ENCODE data around the gene SMAD5.

SMAD5 gene

GRCh38 chr5:136225796-136226195 is 93.2 kb downstream of the SMAD5 start:
- Histone ChIP-seq H3K27me3 (ENCODE audit: control insufficient read depth, insufficient read depth, low read length) (peaks cover 5% of the 10 kb centered on the region; the same call in 1 of the 2 replicates), H3K27ac (ENCODE audit: low read depth, low read length) (no peak overlapping the region), H3K4me3 (ENCODE audit: low read depth, low read length) (no peak overlapping the region), H3K9ac (ENCODE audit: low read depth, low read length) (no peak overlapping the region), H3K9me3 (ENCODE audit: control insufficient read depth, insufficient read depth, low read length) (peaks cover 3% of the 10 kb centered on the region; the same call in 1 of the 2 replicates), H3K4me1 (ENCODE audit: control insufficient read depth, insufficient read depth, low read length) (peaks cover 39% of the 10 kb centered on the region), H3K36me3 (ENCODE audit: control insufficient read depth, insufficient read depth, low read length) (no peaks in the 10 kb centered on the region)

- no peaks in the 10 kb centered on the region for H3K36me3 ChIP-seq (ENCODE audit: control insufficient read depth, insufficient read depth, low read length)
- H3K4me3 ChIP-seq (ENCODE audit: low read depth, low read length): no peak overlapping the region
- peaks cover 44% of the 10 kb centered on the region for H3K4me1 ChIP-seq (ENCODE audit: control insufficient read depth, insufficient read depth, low read length)
- no peak overlapping the region for H3K9ac ChIP-seq (ENCODE audit: low read depth, low read length)
- peaks cover 1% of the 10 kb centered on the region; the same call in 1 of the 2 replicates for H3K9me3 ChIP-seq (ENCODE audit: control insufficient read depth, insufficient read depth, low read length)
- H3K27me3 ChIP-seq (ENCODE audit: control insufficient read depth, insufficient read depth, low read length): peaks cover 5% of the 10 kb centered on the region; the same call in 1 of the 2 replicates
- H3K27ac ChIP-seq (ENCODE audit: low read depth, low read length): no peak overlapping the region
Observed at GRCh38 chr5:136226401-136226800, 93.8 kb downstream of the SMAD5 start.

GRCh38 chr5:136228136-136228757 is 95.6 kb downstream of the SMAD5 start:
- H3K27me3 ChIP-seq (ENCODE audit: control insufficient read depth, insufficient read depth, low read length): peaks cover 5% of the 10 kb centered on the region; the same call in 1 of the 2 replicates
- no peak overlapping the region for H3K4me3 ChIP-seq (ENCODE audit: low read depth, low read length)
- H3K9me3 ChIP-seq (ENCODE audit: control insufficient read depth, insufficient read depth, low read length): no peaks in the 10 kb centered on the region
- no peak overlapping the region for H3K9ac ChIP-seq (ENCODE audit: low read depth, low read length)
- H3K27ac ChIP-seq (ENCODE audit: low read depth, low read length): no peak overlapping the region
- H3K4me1 ChIP-seq (ENCODE audit: control insufficient read depth, insufficient read depth, low read length): peaks cover 44% of the 10 kb centered on the region
- no peaks in the 10 kb centered on the region for H3K36me3 ChIP-seq (ENCODE audit: control insufficient read depth, insufficient read depth, low read length)

- Histone ChIP-seq H3K4me3 (ENCODE audit: low read depth, low read length) (peak overlapping the region; percentile 9; the same call in 1 of the 2 replicates), H3K4me1 (ENCODE audit: control insufficient read depth, insufficient read depth, low read length) (peaks cover 44% of the 10 kb centered on the region), H3K27ac (ENCODE audit: low read depth, low read length) (peak overlapping the region; percentile 46), H3K9me3 (ENCODE audit: control insufficient read depth, insufficient read depth, low read length) (no peaks in the 10 kb centered on the region), H3K36me3 (ENCODE audit: control insufficient read depth, insufficient read depth, low read length) (no peaks in the 10 kb centered on the region), H3K27me3 (ENCODE audit: control insufficient read depth, insufficient read depth, low read length) (0 out of 2 replicates have a peak, but pooled peaks cover 5% of the 10 kb centered on the region), H3K9ac (ENCODE audit: low read depth, low read length) (no peak overlapping the region)
Observed at GRCh38 chr5:136230176-136230575, 97.5 kb downstream of the SMAD5 start.

GRCh38 chr5:136232316-136232715 is 99.7 kb downstream of the SMAD5 start:
- no peak overlapping the region for H3K27ac ChIP-seq (ENCODE audit: low read depth, low read length)
- H3K27me3 ChIP-seq (ENCODE audit: control insufficient read depth, insufficient read depth, low read length): 0 out of 2 replicates have a peak, but pooled peaks cover 5% of the 10 kb centered on the region
- H3K4me3 ChIP-seq (ENCODE audit: low read depth, low read length): no peak overlapping the region
- H3K9me3 ChIP-seq (ENCODE audit: control insufficient read depth, insufficient read depth, low read length): no peaks in the 10 kb centered on the region
- no peaks in the 10 kb centered on the region for H3K36me3 ChIP-seq (ENCODE audit: control insufficient read depth, insufficient read depth, low read length)
- no peak overlapping the region for H3K9ac ChIP-seq (ENCODE audit: low read depth, low read length)
- peaks cover 38% of the 10 kb centered on the region for H3K4me1 ChIP-seq (ENCODE audit: control insufficient read depth, insufficient read depth, low read length)
